Measurements from ENCODE around the gene LYRM7. TPM values are rescaled to one million over a fixed set of nuclear protein-coding genes. Genes with fewer than 3 reads are reported as not detected.

The LYRM7 gene
- total and polyA plus RNA-seq, 2 experiments from 2014 or later: 8.5 to 27.5 TPM

DNA sequence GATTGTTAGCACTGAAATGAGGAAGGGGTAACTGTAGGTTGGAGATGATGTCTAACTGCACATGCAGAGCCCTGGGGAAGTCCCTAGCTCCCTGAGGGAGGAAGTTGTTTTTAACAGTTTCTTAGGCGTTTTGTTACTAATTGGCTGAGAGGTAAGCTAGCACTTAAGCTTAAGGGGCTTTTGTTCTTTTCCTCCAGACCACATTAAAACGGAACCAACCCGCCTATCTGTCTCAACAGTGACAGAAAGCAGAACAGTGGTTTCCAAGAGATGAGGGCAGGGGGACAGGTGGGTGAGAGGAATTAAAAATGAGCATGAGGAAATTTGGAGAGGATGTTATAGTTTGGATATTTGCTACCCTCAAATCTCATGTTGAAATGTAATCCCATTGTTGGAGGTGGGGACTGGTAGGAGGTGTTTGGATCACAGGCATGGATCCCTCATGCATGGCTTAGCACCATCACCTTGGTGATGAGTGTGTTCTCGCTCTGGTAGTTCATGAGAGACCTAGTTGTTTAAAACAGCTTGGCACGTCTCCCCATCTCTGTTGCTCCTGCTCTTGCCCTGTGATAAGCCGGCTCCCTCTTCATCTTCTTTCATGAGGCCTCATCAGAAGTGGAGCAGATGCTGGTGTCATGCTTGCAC, 38.9 kb downstream of the LYRM7 start:
- Histone ChIP-seq H3K9me3 (ENCODE audit: low read depth) (no peaks in the 10 kb centered on the region), H3F3A (ENCODE audit: insufficient read depth) (no peaks in the 10 kb centered on the region), H4K20me1 (ENCODE audit: insufficient read depth) (no peaks in the 10 kb centered on the region), H3K4me3 (no peak overlapping the region), H3K4me1 (ENCODE audit: insufficient read depth) (no peaks in the 10 kb centered on the region), H2AFZ (no peak overlapping the region), H3K79me2 (ENCODE audit: insufficient read depth) (no peaks in the 10 kb centered on the region), H3K4me2 (ENCODE audit: unreplicated experiment) (no peak overlapping the region), H3K27me3 (replicated peaks; ENCODE audit: insufficient read depth) (no peaks in the 10 kb centered on the region), H3K36me3 (ENCODE audit: low read depth) (no peaks in the 10 kb centered on the region), H3K9me2 (ENCODE audit: insufficient read depth) (no peaks in the 10 kb centered on the region), H3K9ac (no peak overlapping the region), H3K27ac (no peak overlapping the region)
- in situ Hi-C loops (cut with MboI): no loop called here
- DNase-seq: no peak
- no peak for TF ChIP-seq EZH2 (IDR thresholded peaks at IDR 0.05; ENCODE audit: insufficient read depth, poor library complexity, severe bottlenecking)
- TF ChIP-seq EZH2phosphoT487 (IDR thresholded peaks at IDR 0.05; ENCODE audit: insufficient read depth, low read depth): no peak
- WGBS, 2 experiments (ENCODE audit: low coverage in 1 of 2, low lambda C conversion rate in 2 of 2, missing lambda C conversion rate in 2 of 2): 29 to 35% methylated on average over 6 of the region's 6 CpGs

- no peaks in the 10 kb centered on the region for H3K36me3 ChIP-seq (ENCODE audit: low read depth)
- H2AFZ ChIP-seq: no peak overlapping the region
Observed at GRCh38 chr5:131210151-131210510, 39.4 kb downstream of the LYRM7 start.

GRCh38 chr5:131211669-131212068, 40.9 kb downstream of the LYRM7 start:
- Histone ChIP-seq H3K4me2 (ENCODE audit: unreplicated experiment) (no peak overlapping the region), H3K27ac (no peak overlapping the region), H3K36me3 (ENCODE audit: low read depth) (no peaks in the 10 kb centered on the region), H3K4me1 (ENCODE audit: insufficient read depth) (no peaks in the 10 kb centered on the region), H3F3A (ENCODE audit: insufficient read depth) (no peaks in the 10 kb centered on the region), H3K9me3 (ENCODE audit: low read depth) (no peaks in the 10 kb centered on the region), H3K9ac (no peak overlapping the region), H3K4me3 (no peak overlapping the region), H3K9me2 (ENCODE audit: insufficient read depth) (no peaks in the 10 kb centered on the region), H3K79me2 (ENCODE audit: insufficient read depth) (no peaks in the 10 kb centered on the region), H4K20me1 (ENCODE audit: insufficient read depth) (no peaks in the 10 kb centered on the region), H3K27me3 (replicated peaks; ENCODE audit: insufficient read depth) (no peaks in the 10 kb centered on the region), H2AFZ (no peak overlapping the region)
- in situ Hi-C loops (cut with MboI): no loop called here
- no peak for DNase-seq
- TF ChIP-seq EZH2phosphoT487 (IDR thresholded peaks at IDR 0.05; ENCODE audit: insufficient read depth, low read depth) (no peak), EZH2 (IDR thresholded peaks at IDR 0.05; ENCODE audit: insufficient read depth, poor library complexity, severe bottlenecking) (no peak)
- 78 to 84% methylated on average over 5 of the region's 5 CpGs for WGBS, 2 experiments (ENCODE audit: low coverage in 1 of 2, low lambda C conversion rate in 2 of 2, missing lambda C conversion rate in 2 of 2)

More at GRCh38 chr5:131210151-131210510, 39.4 kb downstream of the LYRM7 start:
- H3K9me3 ChIP-seq (ENCODE audit: low read depth): no peaks in the 10 kb centered on the region
- no peaks in the 10 kb centered on the region for H3F3A ChIP-seq (ENCODE audit: insufficient read depth)
- H3K27ac ChIP-seq: no peak overlapping the region
- H3K27me3 ChIP-seq (replicated peaks; ENCODE audit: insufficient read depth): no peaks in the 10 kb centered on the region
- no peak overlapping the region for H3K9ac ChIP-seq
- in situ Hi-C loops (cut with MboI): no loop called here
- no peak for TF ChIP-seq EZH2 (IDR thresholded peaks at IDR 0.05; ENCODE audit: insufficient read depth, poor library complexity, severe bottlenecking)
- no peaks in the 10 kb centered on the region for H3K9me2 ChIP-seq (ENCODE audit: insufficient read depth)
- H3K4me3 ChIP-seq: no peak overlapping the region
- no peaks in the 10 kb centered on the region for H4K20me1 ChIP-seq (ENCODE audit: insufficient read depth)
- no peak for DNase-seq
- no peaks in the 10 kb centered on the region for H3K4me1 ChIP-seq (ENCODE audit: insufficient read depth)
- H3K79me2 ChIP-seq (ENCODE audit: insufficient read depth): no peaks in the 10 kb centered on the region
- no peak overlapping the region for H3K4me2 ChIP-seq (ENCODE audit: unreplicated experiment)

DNA sequence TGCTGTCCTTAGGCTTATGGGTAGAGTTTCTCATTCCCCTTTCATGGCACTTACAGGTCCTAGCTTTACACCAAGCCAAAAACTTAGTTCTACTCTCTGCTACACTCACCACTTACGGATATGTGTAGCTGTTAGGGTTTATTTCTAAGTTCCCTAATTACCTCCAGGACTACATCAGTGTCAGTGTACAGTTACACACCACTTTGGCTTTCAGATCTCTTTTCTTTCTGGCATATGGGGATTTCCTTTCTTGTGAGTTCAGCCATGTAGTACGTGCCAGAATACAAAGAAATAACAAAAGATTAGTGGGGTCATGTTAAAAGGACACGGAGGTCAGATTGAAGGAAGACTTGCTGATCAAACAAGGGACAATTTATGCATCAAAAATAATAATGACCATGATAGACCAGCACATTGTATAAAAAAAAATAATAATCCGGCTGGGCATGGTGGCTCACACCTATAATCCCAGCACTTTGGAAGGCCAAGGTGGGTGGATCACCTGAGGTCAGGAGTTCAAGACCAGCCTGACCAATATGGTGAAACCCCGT, 41.8 kb downstream of the LYRM7 start:
- Histone ChIP-seq H3K79me2 (ENCODE audit: insufficient read depth) (no peaks in the 10 kb centered on the region), H3K9me3 (ENCODE audit: low read depth) (no peaks in the 10 kb centered on the region), H3K4me1 (ENCODE audit: insufficient read depth) (no peaks in the 10 kb centered on the region), H3K4me3 (no peak overlapping the region), H3K27me3 (replicated peaks; ENCODE audit: insufficient read depth) (no peaks in the 10 kb centered on the region), H4K20me1 (ENCODE audit: insufficient read depth) (no peaks in the 10 kb centered on the region), H3K4me2 (ENCODE audit: unreplicated experiment) (no peak overlapping the region), H3K36me3 (ENCODE audit: low read depth) (no peaks in the 10 kb centered on the region), H3K9ac (no peak overlapping the region), H3F3A (ENCODE audit: insufficient read depth) (no peaks in the 10 kb centered on the region), H3K9me2 (ENCODE audit: insufficient read depth) (no peaks in the 10 kb centered on the region), H2AFZ (no peak overlapping the region), H3K27ac (no peak overlapping the region)
- WGBS, 2 experiments (ENCODE audit: low coverage in 1 of 2, low lambda C conversion rate in 2 of 2, missing lambda C conversion rate in 2 of 2): 59 to 61% methylated on average over 5 of the region's 5 CpGs
- no peak for TF ChIP-seq EZH2phosphoT487 (IDR thresholded peaks at IDR 0.05; ENCODE audit: insufficient read depth, low read depth)
- no peak for DNase-seq
- in situ Hi-C loops (cut with MboI): no loop called here

All from GM23248 (cell line).